ENCODE results near the gene KLF15.

KLF15 gene

GRCh38 chr3:126357295-126358037 is at the start of gene KLF15:
Gene KLF15 (minus strand): TSS chr3:126357408. CDS start chr3:126352922, 4,486 bp downstream.
- DNase-seq, result no peak

DNA sequence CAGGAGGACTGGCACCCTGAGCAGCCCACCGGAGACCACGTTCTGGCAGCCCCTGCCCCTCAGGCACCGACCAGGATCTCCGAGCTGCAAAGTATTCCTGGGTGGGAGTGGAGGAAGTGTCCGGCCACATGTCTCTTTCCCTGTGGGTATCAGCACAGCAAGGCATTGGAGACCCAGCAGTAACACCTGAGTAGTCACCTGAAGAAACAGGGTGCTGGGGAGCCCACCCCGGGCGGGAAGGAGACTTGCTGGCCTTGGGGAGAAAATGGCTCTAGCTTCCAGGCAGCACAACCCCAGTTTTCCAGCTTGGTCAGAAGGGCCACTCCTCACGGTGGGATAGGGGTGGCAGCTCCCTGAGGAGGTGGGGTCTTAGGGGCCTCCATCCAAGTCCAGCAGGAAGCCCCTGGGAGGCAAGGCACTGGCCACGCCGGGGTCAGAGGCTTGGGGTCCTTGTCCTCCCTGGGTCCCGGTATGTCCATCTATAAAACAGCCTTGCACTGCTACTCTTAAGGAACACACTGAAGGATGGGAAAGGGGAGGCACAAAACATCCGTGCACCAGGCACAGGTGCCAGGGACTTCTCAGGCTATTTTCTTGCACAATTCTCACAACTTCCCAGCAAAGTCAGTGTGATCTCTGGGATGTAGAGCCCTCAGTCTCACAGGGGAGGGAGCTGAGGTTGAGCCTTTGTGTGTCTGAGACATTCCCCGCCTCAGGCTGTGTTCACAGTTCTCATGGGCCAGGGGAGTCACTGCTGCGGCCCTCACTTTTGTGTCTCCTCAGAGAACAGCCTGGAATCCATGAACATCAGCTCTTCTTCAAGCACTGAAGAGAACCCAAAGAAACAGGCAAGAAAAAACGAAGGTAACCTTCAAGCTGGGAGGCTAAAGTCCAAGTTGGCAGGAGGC is 49.4 kb upstream of the KLF15 start:
- no peak for DNase-seq

- DNase-seq, result no peak
Measured at GRCh38 chr3:126402666-126403302, 45.6 kb upstream of the KLF15 start.

GRCh38 chr3:126402178-126402577 is 45.0 kb upstream of the KLF15 start:
- no peak for DNase-seq

- no peak for DNase-seq
Measured at GRCh38 chr3:126401611-126402160, 44.5 kb upstream of the KLF15 start.

DNA sequence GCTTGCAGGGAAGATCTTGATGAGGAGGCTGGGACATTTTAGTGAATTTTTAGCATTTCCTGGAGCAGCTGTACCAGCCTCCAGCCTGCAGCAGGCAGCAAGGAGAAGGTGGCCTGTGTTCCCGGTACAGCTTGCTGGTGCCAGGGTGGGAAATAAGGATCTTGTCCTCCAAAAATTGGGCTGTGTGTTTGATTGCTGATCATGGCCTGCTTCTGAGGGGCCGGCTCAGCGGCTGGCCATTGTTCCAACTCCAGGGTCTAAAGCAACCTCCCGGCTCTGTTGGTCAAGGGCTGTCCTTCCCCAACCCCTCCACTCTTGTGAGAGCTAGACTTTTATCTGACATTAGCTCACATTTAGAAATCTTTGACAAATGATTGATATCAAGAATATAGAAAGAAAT is 42.5 kb upstream of the KLF15 start:
- DNase-seq, result no peak

DNA sequence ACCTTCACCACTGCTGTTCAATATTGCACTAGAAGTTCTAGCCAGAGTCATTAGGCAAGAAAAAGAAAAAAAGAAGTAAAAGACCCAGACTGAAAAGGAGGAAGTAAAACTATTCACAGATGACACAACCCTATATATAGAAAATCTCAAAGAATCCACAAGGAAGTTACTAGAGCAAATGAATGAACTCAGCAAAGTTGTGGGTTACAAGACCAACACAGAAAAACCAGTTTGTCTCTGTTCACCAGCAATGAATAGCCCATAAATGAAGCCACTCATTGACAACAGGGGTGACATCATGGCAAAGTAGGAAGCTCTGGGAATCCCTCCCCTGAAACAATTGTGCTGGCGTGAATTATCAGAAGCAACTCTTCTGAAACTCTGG is 42.1 kb upstream of the KLF15 start:
- DNase-seq, result no peak

DNA sequence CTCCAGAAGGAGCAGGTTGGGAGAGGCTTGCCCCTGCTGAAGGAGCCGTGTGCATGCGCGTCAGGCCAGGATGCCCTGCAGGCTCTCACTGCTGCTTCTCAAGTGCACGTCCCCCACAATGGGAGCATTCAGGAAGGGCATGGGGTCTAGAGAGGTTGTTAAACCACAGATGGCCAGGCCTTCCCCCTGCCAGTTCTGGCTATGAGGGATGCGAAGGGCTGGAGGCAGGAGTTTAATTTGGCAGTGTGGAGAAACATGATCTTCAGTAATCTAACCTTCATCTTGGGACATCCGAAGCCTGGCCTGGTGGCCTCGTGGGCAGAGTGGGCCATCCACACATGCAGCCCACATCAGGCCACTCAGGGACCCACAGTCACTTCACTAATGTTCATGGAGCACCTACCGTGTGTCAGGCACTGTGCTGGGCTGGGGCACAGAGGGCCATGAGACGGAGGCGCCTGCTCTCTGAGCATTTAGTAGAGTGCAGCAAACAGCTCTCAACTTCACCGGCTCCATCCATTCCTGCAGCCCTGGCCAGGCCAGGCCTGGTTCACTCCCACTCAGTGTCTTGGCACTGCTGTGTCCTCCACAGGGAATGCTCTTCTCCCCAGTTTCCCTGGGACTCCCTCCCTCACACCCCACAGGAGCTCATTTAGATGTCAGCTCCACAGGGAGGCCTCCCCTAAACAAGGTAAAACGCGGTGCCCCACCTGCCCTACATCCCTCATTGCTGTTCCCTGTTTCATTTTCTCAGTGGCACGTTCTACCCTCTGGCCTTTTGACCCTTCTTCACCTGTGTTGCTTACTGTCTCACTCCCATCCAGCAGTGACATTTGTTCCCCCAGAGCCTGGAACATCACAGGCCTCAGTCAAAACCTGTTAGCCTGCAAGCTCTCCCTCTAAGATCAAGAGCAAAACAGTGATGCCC is 41.5 kb upstream of the KLF15 start:
- DNase-seq, result no peak

DNA sequence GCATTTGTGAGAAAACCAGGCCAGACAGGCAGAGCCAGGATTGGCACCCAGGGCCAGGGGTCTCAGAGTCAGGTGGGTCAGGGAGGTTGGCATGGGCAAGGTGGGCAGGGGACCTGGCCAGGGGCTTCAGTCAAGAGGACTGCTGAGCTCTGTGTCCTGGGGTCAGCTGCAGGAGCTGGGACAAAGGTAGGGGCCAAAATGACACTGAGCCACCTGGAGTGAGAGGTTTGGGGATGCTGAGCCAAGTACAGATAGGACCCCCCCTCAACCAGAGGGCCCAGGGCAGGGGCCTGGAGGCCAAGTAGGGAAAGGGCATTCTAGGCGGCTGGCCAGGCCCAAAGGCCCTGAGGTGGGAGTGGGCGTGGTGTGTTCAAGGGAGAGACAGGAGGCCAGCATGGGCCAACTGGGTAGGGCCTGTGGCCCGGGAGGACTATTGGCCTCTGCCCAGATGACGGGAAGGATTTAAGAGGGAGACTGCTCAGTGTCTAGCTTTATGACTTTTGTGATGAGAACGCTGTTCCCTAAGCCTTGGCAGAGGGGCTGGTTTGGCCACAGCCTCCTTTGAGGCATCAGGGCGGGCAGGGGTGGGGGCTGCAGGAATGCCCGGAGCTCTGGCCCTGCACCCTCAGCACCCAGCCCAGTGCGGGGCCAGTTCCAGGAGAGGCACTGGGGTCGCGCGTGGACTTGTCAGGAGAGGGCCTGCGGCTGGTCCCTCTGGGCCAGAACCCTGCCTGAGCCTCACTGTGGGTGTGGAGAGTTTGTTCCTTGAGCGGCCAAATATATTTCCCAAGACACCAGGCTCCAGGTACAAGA is 40.6 kb upstream of the KLF15 start:
- no peak for DNase-seq

- no peak for DNase-seq
Measured at GRCh38 chr3:126396536-126396935, 39.3 kb upstream of the KLF15 start.

DNA sequence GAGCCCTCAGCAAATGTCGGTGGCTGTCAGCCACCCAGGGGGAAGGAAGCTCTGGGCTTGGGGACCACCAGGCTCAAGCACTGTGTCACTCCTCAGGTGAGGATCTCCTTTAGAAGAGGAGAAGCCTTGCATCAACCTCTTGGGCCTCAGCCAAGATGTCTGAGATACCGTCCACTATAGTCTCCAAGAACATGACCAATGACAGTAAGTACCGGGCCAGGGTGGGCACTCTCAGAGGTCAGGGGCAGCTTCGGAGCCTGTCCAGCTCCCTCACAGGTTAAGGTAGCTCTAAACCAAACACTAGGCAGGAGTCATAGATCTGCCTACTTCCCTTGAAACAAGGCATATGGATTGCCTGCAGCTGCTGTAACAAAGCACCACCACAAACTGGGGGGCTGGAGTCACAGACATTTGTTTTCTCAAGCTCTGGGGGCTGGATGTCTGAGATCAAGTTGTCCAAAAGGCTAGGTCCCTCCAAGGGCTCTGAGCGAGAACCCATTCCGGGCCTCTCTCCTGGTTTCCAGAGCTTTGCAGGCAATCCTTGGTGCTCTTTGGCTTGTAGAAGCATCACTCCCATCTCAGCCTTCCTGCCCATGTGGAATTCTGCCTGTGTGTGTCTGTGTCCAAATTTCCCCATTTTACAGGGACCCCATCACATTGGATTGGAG is 38.8 kb upstream of the KLF15 start:
- no peak for DNase-seq

- no peak for DNase-seq
Measured at GRCh38 chr3:126394977-126395321, 37.7 kb upstream of the KLF15 start.

DNA sequence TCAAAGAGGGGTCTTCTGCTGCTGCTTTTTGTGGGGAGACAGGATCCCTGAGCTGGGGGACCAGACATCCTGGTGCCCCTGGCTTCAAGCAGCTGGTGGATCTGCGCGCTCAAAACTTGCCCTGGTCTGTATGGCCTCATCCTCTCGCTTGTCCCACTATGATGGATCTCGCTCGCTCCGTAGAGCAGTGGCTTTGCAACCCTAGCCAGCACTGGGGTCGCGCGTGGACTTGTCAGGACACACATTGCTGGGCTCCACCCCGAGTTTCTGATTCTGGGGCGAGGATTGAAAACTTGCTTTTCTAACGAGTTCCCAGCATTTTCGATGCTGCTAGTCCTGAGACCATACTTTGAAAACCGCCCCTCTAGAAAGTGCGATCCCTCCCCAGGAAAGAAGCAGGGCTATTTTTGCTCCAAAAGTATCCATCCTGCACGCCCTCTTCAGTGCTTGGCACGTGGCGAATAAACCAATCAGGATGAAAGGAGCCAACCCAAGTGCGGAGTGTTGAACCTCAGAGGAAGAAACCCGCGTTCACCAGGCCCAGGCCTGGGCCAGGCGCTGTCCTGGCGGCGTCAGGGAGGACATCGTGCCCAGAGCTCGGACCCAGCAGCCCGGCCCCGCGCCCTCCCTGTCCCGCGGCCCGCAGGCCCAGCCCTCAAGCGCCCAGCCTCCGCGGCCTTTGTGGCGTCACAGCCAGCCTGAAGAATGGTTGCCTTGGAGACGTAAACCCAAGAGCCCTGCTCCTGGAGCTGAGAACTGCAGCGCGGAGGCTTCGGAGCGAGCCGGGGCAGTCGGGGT is 37.2 kb upstream of the KLF15 start, which contains the start of gene CFAP100:
Gene CFAP100 (plus strand): TSS at position 731 of the 798 bp plus-strand sequence. CDS start 1,092 bp downstream, outside the sequence.
- no peak for DNase-seq

DNA sequence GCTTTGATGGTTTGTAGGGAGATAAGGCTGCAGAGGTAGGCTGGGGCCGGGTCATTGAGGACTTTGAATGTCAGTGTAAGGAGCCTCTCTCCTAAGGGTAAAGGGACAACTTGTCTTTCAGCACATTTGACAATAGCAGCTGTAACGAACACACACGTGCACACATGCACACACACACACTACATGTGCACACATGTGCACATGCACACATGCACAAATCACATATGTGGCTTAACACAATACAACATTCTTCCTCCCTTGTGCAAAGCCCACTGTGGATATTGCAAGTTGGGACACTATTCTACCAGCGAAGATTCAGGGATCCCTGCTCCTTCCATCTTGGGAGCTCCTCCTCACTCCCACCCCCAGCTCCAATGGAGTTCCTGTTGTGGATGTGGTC is 36.4 kb upstream of the KLF15 start:
- no peak for DNase-seq

- no peak for DNase-seq
Measured at GRCh38 chr3:126392246-126392645, 35.0 kb upstream of the KLF15 start.

- no peak for DNase-seq
Measured at GRCh38 chr3:126391631-126392030, 34.4 kb upstream of the KLF15 start.

- DNase-seq, result no peak
Measured at GRCh38 chr3:126390751-126391150, 33.5 kb upstream of the KLF15 start.

DNA sequence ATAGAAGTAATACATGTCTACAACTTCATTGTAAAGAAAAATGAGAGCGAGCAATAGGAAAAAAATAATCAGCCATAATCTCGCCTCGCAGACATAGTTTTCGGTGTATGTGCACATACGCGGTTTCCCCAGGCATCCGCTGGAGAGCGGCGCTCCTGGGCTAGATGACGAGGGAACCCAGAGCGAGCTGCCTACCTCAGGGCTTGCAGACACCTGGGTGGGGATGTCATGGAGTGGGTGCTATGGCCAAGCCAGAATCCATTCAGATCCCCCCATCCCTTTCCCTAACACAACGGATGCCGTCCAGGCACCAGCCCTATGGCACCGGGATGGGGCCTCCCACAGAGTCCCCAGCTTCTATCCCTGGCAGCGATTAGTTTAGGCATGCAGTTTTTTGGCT is 33.0 kb upstream of the KLF15 start:
- DNase-seq, result no peak

GRCh38 chr3:126389794-126390146 is 32.6 kb upstream of the KLF15 start:
- DNase-seq, result no peak
